ENCODE data around the gene ATAD5.
"Not testable (repeated sequence)": the region's sequence is repeated elsewhere in the genome, so short reads cannot be mapped to it uniquely, and the experiment has no call there.

Gene ATAD5

DNA sequence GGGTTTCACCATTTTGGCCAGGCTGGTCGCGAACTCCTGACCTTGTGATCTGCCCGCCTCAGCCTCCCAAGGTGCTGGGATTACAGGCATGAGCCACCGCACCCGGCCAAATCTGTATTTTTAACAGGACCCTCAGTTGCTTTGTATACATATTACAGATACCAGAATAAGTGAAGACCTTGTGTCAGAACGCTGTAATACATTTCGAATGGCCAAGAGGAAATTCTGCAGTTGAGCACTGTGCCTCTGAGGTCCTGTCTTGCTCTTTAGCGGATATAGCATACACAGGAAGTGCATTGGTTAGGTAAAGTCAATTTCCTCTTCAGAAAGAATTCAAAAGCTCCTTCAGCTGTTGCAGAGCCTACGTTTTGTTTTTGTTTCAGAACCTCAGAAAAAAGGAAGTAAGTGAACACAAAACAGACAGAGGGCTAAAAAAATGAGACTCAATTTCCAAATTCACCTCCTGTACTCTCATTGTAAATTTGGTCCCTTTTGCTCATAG, 22.9 kb upstream of the ATAD5 start:
- peaks cover 19% of the 10 kb centered on the region for H3K36me3 ChIP-seq
- no peak overlapping the region for H3K27ac ChIP-seq
- H3K4me3 ChIP-seq (ENCODE audit: low read depth, low read length): no peak overlapping the region
- TF ChIP-seq, protein P1, sequence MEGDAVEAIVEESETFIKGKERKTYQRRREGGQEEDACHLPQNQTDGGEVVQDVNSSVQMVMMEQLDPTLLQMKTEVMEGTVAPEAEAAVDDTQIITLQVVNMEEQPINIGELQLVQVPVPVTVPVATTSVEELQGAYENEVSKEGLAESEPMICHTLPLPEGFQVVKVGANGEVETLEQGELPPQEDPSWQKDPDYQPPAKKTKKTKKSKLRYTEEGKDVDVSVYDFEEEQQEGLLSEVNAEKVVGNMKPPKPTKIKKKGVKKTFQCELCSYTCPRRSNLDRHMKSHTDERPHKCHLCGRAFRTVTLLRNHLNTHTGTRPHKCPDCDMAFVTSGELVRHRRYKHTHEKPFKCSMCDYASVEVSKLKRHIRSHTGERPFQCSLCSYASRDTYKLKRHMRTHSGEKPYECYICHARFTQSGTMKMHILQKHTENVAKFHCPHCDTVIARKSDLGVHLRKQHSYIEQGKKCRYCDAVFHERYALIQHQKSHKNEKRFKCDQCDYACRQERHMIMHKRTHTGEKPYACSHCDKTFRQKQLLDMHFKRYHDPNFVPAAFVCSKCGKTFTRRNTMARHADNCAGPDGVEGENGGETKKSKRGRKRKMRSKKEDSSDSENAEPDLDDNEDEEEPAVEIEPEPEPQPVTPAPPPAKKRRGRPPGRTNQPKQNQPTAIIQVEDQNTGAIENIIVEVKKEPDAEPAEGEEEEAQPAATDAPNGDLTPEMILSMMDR (IDR thresholded peaks at IDR 0.05; ENCODE audit: low read depth, low read length): no peak
- no peaks in the 10 kb centered on the region for H3K27me3 ChIP-seq (ENCODE audit: insufficient read depth, low read depth, severe bottlenecking)
- no peaks in the 10 kb centered on the region for H3K9me3 ChIP-seq (ENCODE audit: severe bottlenecking)
- DNase-seq: no peak

DNA sequence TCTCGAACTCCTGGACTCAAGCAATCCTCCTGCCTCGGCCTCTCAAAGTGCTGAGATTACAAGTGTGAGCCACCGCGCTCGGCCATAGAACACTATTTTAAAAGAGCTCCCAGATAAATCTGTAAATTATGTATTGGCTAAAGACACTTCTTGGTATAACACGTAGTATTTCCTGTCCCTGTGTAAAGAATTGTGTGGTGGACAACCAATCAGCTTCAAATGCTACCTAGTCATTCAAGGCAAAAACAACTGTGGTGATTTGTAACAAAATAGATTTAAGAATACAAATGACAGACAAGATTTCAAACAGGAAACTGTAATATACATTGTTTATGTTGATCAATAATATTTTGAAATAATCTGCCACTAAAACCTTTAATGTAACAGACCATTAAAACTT, 21.9 kb upstream of the ATAD5 start:
- peaks cover 11% of the 10 kb centered on the region for H3K36me3 ChIP-seq
- H3K27ac ChIP-seq: no peak overlapping the region
- TF ChIP-seq, protein P1 (IDR thresholded peaks at IDR 0.05; ENCODE audit: low read depth, low read length): no peak
- no peak for DNase-seq
- no peaks in the 10 kb centered on the region for H3K9me3 ChIP-seq (ENCODE audit: severe bottlenecking)
- H3K27me3 ChIP-seq (ENCODE audit: insufficient read depth, low read depth, severe bottlenecking): no peaks in the 10 kb centered on the region
- H3K4me3 ChIP-seq (ENCODE audit: low read depth, low read length): no peak overlapping the region

DNA sequence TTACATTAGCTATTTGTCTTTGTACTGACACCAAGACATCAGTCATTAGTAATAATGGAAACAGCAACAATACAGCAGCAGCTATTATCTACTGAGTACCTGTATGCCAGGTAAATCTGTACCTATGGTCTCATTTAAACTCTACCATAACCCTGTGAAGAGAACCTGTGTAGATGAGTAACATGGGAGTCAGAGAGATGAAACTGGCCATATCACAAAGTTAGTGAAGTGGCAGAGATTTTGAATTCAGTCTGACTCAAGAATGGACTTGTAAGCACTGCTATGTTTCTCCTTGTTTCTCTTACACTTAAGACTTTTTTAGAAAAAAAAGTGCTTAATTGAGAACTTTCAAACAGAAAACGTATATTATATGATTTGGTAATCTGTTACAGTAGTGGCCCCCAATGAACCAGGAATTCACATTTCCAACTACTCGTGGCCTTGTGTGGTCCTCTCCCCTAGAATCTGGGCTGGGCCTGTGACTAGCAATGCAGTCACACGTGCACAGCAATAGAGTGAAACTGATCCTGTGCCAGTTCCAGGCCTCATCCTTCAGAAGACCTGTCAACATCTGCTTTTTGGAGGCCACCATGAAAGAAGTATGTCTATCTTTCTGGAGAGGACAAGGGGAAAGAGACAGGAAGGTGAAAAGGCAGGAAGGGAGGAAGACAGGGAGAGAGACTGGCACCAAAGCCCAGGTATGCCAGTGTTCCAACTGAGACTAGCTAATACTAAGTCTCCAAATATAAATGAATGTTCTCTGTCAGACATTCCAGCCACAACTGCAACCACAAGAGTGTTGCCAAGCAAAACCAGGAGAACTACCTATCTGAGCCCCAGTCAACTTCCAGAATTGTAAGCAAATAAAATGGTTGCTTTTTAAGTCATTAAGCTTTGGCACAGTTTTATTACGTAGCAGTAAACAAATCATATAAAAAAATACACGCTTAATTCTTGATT, 19.3 kb upstream of the ATAD5 start:
- Histone ChIP-seq H3K9me3 (ENCODE audit: severe bottlenecking) (no peaks in the 10 kb centered on the region), H3K36me3 (peaks cover 11% of the 10 kb centered on the region), H3K27ac (no peak overlapping the region), H3K27me3 (ENCODE audit: insufficient read depth, low read depth, severe bottlenecking) (no peaks in the 10 kb centered on the region), H3K4me3 (ENCODE audit: low read depth, low read length) (no peak overlapping the region)
- TF ChIP-seq, protein P1 (IDR thresholded peaks at IDR 0.05; ENCODE audit: low read depth, low read length): no peak
- no peak for DNase-seq

DNA sequence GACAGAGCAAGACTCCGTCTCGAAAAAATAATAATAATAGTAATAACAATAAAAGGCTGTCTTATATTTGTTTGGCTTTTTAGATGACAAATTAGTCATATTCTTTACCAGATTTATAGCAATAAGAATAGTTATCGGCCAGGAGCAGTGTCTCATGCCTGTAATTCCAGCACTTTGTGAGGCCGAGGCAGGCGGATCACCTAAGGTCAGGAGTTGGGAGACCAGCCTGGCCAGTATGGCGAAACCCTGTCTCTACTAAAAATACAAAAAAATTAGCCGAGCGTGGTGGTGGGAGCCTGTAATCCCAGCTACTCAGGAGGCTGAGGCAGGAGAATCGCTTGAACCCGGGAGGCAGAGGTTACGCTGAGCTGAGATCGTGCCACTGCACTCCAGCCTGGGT, 17.5 kb upstream of the ATAD5 start:
- H3K27ac ChIP-seq; DNase-seq; H3K36me3 ChIP-seq; H3K27me3 ChIP-seq (ENCODE audit: insufficient read depth, low read depth, severe bottlenecking); H3K9me3 ChIP-seq (ENCODE audit: severe bottlenecking); H3K4me3 ChIP-seq (ENCODE audit: low read depth, low read length): not testable (repeated sequence)

DNA sequence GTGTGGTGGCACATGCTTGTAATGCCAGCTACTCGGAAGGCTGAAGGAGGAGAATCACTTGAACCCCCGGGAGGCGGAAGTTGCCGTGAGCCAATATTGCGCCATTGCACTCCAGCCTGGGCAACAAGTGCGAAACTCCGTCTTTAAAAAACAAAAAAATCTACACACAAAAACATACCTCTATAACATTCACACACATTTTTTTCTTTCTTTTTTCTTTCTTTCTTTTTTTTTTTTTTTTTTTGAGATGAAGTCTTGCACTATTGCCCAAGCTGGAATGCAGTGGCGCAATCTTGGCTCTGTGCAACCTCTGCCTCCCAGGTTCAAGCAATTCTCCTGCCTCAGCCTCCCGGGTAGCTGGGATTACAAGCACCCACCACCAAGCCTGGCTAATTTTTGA, 16.9 kb upstream of the ATAD5 start:
- H3K4me3 ChIP-seq (ENCODE audit: low read depth, low read length); H3K27me3 ChIP-seq (ENCODE audit: insufficient read depth, low read depth, severe bottlenecking); H3K36me3 ChIP-seq; DNase-seq; H3K27ac ChIP-seq; H3K9me3 ChIP-seq (ENCODE audit: severe bottlenecking): not testable (repeated sequence)

DNA sequence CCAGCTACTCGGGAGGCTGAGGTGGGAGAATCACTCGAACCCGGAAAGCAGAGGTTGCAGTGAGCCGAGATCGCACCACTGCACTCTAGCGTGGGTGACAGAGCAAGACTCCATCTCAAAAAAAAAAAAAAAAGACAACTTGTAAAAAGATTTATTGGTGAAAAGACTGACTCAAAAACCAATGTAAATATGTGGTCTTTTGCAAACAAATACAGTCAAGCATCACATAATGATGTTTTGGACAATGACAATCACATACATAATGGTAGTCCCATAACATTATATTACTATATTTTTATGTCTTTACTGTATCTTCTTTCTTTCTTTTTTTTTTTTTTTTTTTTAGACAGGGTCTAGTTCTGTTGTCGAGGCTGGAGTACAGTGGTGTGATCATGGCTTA, 15.6 kb upstream of the ATAD5 start:
- no peak for DNase-seq
- Histone ChIP-seq H3K27ac (no peak overlapping the region), H3K4me3 (ENCODE audit: low read depth, low read length) (no peak overlapping the region), H3K9me3 (ENCODE audit: severe bottlenecking) (no peaks in the 10 kb centered on the region), H3K27me3 (ENCODE audit: insufficient read depth, low read depth, severe bottlenecking) (no peaks in the 10 kb centered on the region), H3K36me3 (peaks cover 3% of the 10 kb centered on the region; the same call in 1 of the 2 replicates)
- TF ChIP-seq, protein P1 (IDR thresholded peaks at IDR 0.05; ENCODE audit: low read depth, low read length): no peak

Measured in WERI-Rb-1 (cell line).